ENCODE results near the gene HTD2.

HTD2 gene

GRCh38 chr3:58298190-58298589, 8.1 kb upstream of the HTD2 start:
- FAIRE-seq: no peak
- DNase-seq (ENCODE audit: insufficient read length): no peak

DNA sequence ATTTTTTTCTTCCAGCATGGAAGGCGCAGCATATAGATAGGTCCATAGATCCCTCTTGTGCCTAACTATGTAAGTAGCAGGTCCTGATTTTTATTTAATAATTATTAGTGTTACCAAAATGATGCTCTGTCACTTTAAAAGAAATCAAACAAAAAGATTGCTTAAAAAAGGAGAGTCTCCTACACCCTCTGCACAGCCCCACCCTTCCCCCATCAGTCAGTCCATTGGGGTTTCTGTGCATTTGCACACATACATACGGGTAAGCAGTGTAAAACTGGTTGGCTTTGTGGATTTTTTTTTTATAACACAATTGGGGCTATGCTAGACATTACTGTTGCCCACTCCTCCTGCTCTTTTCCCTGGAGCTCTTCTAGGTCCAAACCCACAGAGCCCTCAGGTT, 7.2 kb upstream of the HTD2 start:
- DNase-seq (ENCODE audit: insufficient read length): no peak
- TF ChIP-seq POLR2AphosphoS5 (IDR thresholded peaks at IDR 0.05; ENCODE audit: low read depth, low read length) (no peak), POLR2A (IDR thresholded peaks at IDR 0.05; ENCODE audit: low read depth, low read length) (no peak), TAF1 (IDR thresholded peaks at IDR 0.05; ENCODE audit: borderline replicate concordance, low read depth, low read length) (no peak)
- FAIRE-seq: no peak

More at GRCh38 chr3:58298190-58298589, 8.1 kb upstream of the HTD2 start:
- TF ChIP-seq POLR2AphosphoS5 (IDR thresholded peaks at IDR 0.05; ENCODE audit: low read depth, low read length) (no peak), POLR2A (IDR thresholded peaks at IDR 0.05; ENCODE audit: low read depth, low read length) (no peak), TAF1 (IDR thresholded peaks at IDR 0.05; ENCODE audit: borderline replicate concordance, low read depth, low read length) (no peak)

DNA sequence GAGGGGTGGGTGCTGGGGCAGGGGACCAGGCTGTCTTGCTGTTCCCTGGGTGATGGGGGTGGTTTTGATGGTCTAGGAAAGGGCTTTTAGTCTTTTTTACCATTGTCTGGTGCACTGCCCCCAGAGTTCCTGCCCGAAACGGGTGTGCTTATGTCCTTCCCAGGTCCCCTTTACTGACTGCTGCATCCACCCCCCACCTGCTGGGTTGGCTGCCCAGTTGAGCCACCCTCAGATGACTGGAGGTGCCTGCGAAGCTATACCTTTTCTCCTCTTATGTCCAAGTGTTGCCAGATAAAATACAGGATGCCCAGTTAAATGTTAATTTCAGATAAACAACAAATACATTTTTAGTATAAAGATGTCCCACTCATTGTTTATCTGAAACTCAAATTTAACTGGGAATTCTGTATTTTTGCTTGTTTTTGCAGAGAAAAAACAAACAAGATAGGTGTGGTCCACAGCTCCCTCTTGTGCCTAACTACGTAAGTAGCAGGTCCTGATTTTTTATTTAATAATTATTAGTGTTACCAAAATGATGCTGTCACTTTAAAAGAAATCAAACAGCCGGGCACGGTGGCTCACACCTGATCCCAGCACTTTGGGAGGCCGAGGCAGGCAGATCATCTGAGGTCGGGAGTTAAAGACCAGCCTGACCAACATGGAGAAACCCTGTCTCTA, 6.3 kb upstream of the HTD2 start:
- no peak for FAIRE-seq
- no peak for DNase-seq (ENCODE audit: insufficient read length)
- TF ChIP-seq POLR2AphosphoS5 (IDR thresholded peaks at IDR 0.05; ENCODE audit: low read depth, low read length) (no peak), TAF1 (IDR thresholded peaks at IDR 0.05; ENCODE audit: borderline replicate concordance, low read depth, low read length) (no peak), POLR2A (IDR thresholded peaks at IDR 0.05; ENCODE audit: low read depth, low read length) (no peak)

DNA sequence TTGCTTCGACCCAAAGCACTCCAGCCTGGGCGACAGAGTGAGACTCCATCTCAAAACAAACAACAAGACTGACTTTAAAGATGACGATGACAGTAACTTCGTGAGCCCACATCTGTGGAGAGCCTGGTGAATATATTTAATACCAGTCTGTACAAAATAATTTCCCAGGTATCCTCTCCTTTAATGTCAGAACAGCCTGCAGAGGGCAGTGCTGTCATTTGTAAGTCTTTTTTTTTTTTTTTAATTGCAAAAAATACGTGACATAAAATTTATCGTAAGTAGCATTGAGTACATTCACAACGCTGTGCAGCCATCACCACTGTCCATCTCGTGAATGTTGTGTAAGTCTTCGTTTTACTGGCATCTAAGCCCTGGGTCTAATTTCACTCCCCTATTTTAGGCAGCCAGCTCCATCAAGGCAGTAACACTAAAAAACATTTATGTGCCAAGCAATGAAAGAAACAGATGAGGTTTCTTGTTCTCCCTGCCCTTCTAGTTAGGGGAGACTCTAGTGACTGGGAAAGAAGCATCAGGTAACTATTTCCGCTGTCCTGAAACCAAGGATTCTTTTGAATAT, 1.4 kb downstream of the HTD2 start:
- DNase-seq (ENCODE audit: insufficient read length): no peak
- TF ChIP-seq TAF1 (IDR thresholded peaks at IDR 0.05; ENCODE audit: borderline replicate concordance, low read depth, low read length): no peak
- no peak for TF ChIP-seq POLR2A (IDR thresholded peaks at IDR 0.05; ENCODE audit: low read depth, low read length)
- no peak for TF ChIP-seq POLR2AphosphoS5 (IDR thresholded peaks at IDR 0.05; ENCODE audit: low read depth, low read length)
- FAIRE-seq: no peak

GRCh38 chr3:58308728-58309127, 2.4 kb downstream of the HTD2 start:
- FAIRE-seq (no peak), DNase-seq (ENCODE audit: insufficient read length) (no peak)
- TF ChIP-seq POLR2A (IDR thresholded peaks at IDR 0.05; ENCODE audit: low read depth, low read length) (no peak), POLR2AphosphoS5 (IDR thresholded peaks at IDR 0.05; ENCODE audit: low read depth, low read length) (no peak), TAF1 (IDR thresholded peaks at IDR 0.05; ENCODE audit: borderline replicate concordance, low read depth, low read length) (no peak)

DNA sequence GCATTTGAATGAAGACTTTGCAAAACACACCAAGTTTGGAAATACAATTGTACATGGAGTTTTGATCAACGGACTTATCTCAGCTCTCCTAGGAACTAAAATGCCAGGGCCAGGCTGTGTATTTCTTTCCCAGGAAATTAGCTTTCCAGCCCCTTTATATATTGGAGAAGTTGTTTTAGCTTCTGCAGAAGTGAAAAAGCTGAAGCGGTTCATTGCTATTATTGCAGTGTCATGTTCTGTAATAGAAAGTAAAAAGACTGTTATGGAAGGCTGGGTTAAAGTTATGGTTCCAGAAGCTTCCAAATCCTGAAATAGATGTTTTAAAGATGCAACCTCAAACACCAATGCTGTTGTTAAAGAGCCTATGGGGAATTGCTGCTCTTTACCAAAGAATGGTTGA, 11.5 kb downstream of the HTD2 start:
- no peak for FAIRE-seq
- no peak for TF ChIP-seq POLR2A (IDR thresholded peaks at IDR 0.05; ENCODE audit: low read depth, low read length)
- no peak for TF ChIP-seq TAF1 (IDR thresholded peaks at IDR 0.05; ENCODE audit: borderline replicate concordance, low read depth, low read length)
- no peak for TF ChIP-seq POLR2AphosphoS5 (IDR thresholded peaks at IDR 0.05; ENCODE audit: low read depth, low read length)
- no peak for DNase-seq (ENCODE audit: insufficient read length)

- DNase-seq (ENCODE audit: insufficient read length) (no peak), FAIRE-seq (no peak)
- TF ChIP-seq POLR2A (IDR thresholded peaks at IDR 0.05; ENCODE audit: low read depth, low read length) (no peak), POLR2AphosphoS5 (IDR thresholded peaks at IDR 0.05; ENCODE audit: low read depth, low read length) (no peak), TAF1 (IDR thresholded peaks at IDR 0.05; ENCODE audit: borderline replicate concordance, low read depth, low read length) (no peak)
Measured at GRCh38 chr3:58321791-58322190, 15.5 kb downstream of the HTD2 start.

DNA sequence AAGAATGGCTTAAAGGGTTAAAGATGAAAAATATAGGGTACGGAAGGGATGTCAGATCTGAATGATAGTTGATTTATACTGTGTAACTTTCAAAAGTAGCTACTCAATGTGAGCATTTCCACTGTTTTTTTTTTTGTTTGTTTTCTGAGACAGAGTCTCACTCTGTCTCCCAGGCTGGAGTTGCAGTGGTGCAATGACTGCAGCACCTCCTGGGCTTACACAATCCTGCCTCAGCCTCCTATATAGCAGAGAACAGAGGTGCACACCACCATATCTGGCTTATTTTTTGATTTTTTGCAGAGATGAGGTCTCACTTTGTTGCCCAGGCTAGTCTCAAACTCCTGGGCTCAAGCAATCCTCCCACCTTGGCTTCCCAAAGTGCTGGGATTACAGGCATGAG, 16.5 kb downstream of the HTD2 start:
- DNase-seq (ENCODE audit: insufficient read length): no peak
- TF ChIP-seq TAF1 (IDR thresholded peaks at IDR 0.05; ENCODE audit: borderline replicate concordance, low read depth, low read length) (no peak), POLR2A (IDR thresholded peaks at IDR 0.05; ENCODE audit: low read depth, low read length) (no peak), POLR2AphosphoS5 (IDR thresholded peaks at IDR 0.05; ENCODE audit: low read depth, low read length) (no peak)
- no peak for FAIRE-seq

- TF ChIP-seq POLR2AphosphoS5 (IDR thresholded peaks at IDR 0.05; ENCODE audit: low read depth, low read length): no peak
- TF ChIP-seq POLR2A (IDR thresholded peaks at IDR 0.05; ENCODE audit: low read depth, low read length): no peak
- no peak for DNase-seq (ENCODE audit: insufficient read length)
- peak; percentile 48 for FAIRE-seq
Measured at GRCh38 chr3:58323529-58324390, 17.4 kb downstream of the HTD2 start.

- TF ChIP-seq TAF1 (IDR thresholded peaks at IDR 0.05; ENCODE audit: borderline replicate concordance, low read depth, low read length) (no peak), POLR2AphosphoS5 (IDR thresholded peaks at IDR 0.05; ENCODE audit: low read depth, low read length) (no peak), POLR2A (IDR thresholded peaks at IDR 0.05; ENCODE audit: low read depth, low read length) (no peak)
- no peak for DNase-seq (ENCODE audit: insufficient read length)
- no peak for FAIRE-seq
Measured at GRCh38 chr3:58324391-58325390, 18.4 kb downstream of the HTD2 start.

Measured in GM12892 (cell line).